Measurements from ENCODE around the gene PRCC.

GRCh38 chr1:156804026-156804425 is 36.7 kb downstream of the PRCC start:
- TF ChIP-seq CTCF (IDR thresholded peaks at IDR 0.05) (no peak), POLR2A (IDR thresholded peaks at IDR 0.05) (no peak)
